MG63 (cell line): ENCODE measurements around the gene JCHAIN. TPM values are rescaled to one million over a fixed set of nuclear protein-coding genes. Genes with fewer than 3 reads are reported as not detected.
"Not testable (repeated sequence)": the region's sequence is repeated elsewhere in the genome, so short reads cannot be mapped to it uniquely, and the experiment has no call there.

Experiments used
- DNase-seq: peaks from one replicate; pipeline ENCODE4 v3.0.0-alpha.2; 2020
- H3K27me3 ChIP-seq: fragments of 250-450 bp; sonication (Bioruptor Pico); 2 replicates; pipeline ENCODE4 v1.5.1; 2020; ENCODE audit warnings: mild to moderate bottlenecking, moderate library complexity
- H3K36me3 ChIP-seq: fragments of 250-450 bp; sonication (Bioruptor Pico); 2 replicates; pipeline ENCODE4 v1.5.1; 2020; ENCODE audit warnings: mild to moderate bottlenecking, moderate library complexity
- H3K4me3 ChIP-seq: fragments of 250-450 bp; sonication (Bioruptor Pico); 2 replicates; pipeline ENCODE4 v1.5.1; 2020; ENCODE audit warnings: mild to moderate bottlenecking, moderate library complexity
- H3K9me3 ChIP-seq: fragments of 250-450 bp; sonication (Bioruptor Pico); 2 replicates; pipeline ENCODE4 v1.5.1; 2020; ENCODE audit warnings: mild to moderate bottlenecking, moderate library complexity
- total RNA-seq: library from RNA; depleted of rRNA; stranded (reverse); fragments of >200 nt; shearing (Covaris generic); gene quantifications from 2 replicates; pipeline ENCODE4 v1.2.3, GENCODE V29; 2014; ENCODE audit warnings: low replicate concordance; rRNA removed

Gene JCHAIN
- total RNA-seq: not detected in 2 replicates

GRCh38 chr4:70666369-70666768 lies at the start of gene JCHAIN:
TSS of gene JCHAIN (minus strand) at chr4:70666508. CDS start at chr4:70666490, 18 bp downstream.
- H3K4me3 ChIP-seq: no peak within 1 kb of the TSS
- H3K36me3 ChIP-seq: no peaks in the 10 kb centered on the region
- no peaks in the 10 kb centered on the region for H3K27me3 ChIP-seq
- no peaks in the 10 kb centered on the region for H3K9me3 ChIP-seq
- no peak for DNase-seq

GRCh38 chr4:70715097-70715496 lies 48.8 kb upstream of the JCHAIN start:
- peak; percentile 6 for DNase-seq
- H3K36me3 ChIP-seq: no peaks in the 10 kb centered on the region
- H3K9me3 ChIP-seq: no peaks in the 10 kb centered on the region
- no peaks in the 10 kb centered on the region for H3K27me3 ChIP-seq
- no peak overlapping the region for H3K4me3 ChIP-seq

- no peak overlapping the region for H3K4me3 ChIP-seq
- no peak for DNase-seq
- H3K27me3 ChIP-seq: no peaks in the 10 kb centered on the region
- no peaks in the 10 kb centered on the region for H3K36me3 ChIP-seq
- no peaks in the 10 kb centered on the region for H3K9me3 ChIP-seq
These were observed 48.0 kb upstream of the JCHAIN start for GRCh38 chr4:70714079-70714887.

GRCh38 chr4:70713453-70714078 lies 47.3 kb upstream of the JCHAIN start:
- Histone ChIP-seq H3K9me3 (no peaks in the 10 kb centered on the region), H3K4me3 (no peak overlapping the region), H3K36me3 (no peaks in the 10 kb centered on the region), H3K27me3 (no peaks in the 10 kb centered on the region)
- DNase-seq: no peak

- Histone ChIP-seq H3K9me3 (no peaks in the 10 kb centered on the region), H3K4me3 (no peak overlapping the region), H3K27me3 (no peaks in the 10 kb centered on the region), H3K36me3 (no peaks in the 10 kb centered on the region)
- DNase-seq: no peak
These were observed 46.5 kb upstream of the JCHAIN start for GRCh38 chr4:70712604-70713452.

GRCh38 chr4:70712150-70712549 lies 45.8 kb upstream of the JCHAIN start:
- Histone ChIP-seq H3K9me3 (no peaks in the 10 kb centered on the region), H3K27me3 (no peaks in the 10 kb centered on the region), H3K36me3 (no peaks in the 10 kb centered on the region), H3K4me3 (no peak overlapping the region)
- no peak for DNase-seq

- no peaks in the 10 kb centered on the region for H3K9me3 ChIP-seq
- no peak overlapping the region for H3K4me3 ChIP-seq
- DNase-seq: no peak
- H3K27me3 ChIP-seq: no peaks in the 10 kb centered on the region
- H3K36me3 ChIP-seq: no peaks in the 10 kb centered on the region
These were observed 45.3 kb upstream of the JCHAIN start for GRCh38 chr4:70711599-70711998.

GRCh38 chr4:70709611-70710205 lies 43.4 kb upstream of the JCHAIN start:
- H3K9me3 ChIP-seq: no peaks in the 10 kb centered on the region
- H3K27me3 ChIP-seq: no peaks in the 10 kb centered on the region
- no peaks in the 10 kb centered on the region for H3K36me3 ChIP-seq
- no peak for DNase-seq
- no peak overlapping the region for H3K4me3 ChIP-seq

GRCh38 chr4:70706516-70706915 lies 40.2 kb upstream of the JCHAIN start:
- Histone ChIP-seq H3K4me3 (peak overlapping the region; percentile 66), H3K9me3 (no peaks in the 10 kb centered on the region), H3K27me3 (no peaks in the 10 kb centered on the region), H3K36me3 (no peaks in the 10 kb centered on the region)
- DNase-seq: no peak

- Histone ChIP-seq H3K4me3 (peak overlapping the region; percentile 66), H3K9me3 (no peaks in the 10 kb centered on the region), H3K36me3 (no peaks in the 10 kb centered on the region), H3K27me3 (no peaks in the 10 kb centered on the region)
- no peak for DNase-seq
These were observed 39.7 kb upstream of the JCHAIN start for GRCh38 chr4:70706044-70706461.

GRCh38 chr4:70705183-70706043 lies 39.1 kb upstream of the JCHAIN start:
- Histone ChIP-seq H3K4me3 (peak overlapping the region; percentile 66), H3K27me3 (no peaks in the 10 kb centered on the region), H3K36me3 (no peaks in the 10 kb centered on the region), H3K9me3 (no peaks in the 10 kb centered on the region)
- peak; percentile 77 for DNase-seq

- Histone ChIP-seq H3K36me3 (no peaks in the 10 kb centered on the region), H3K27me3 (no peaks in the 10 kb centered on the region), H3K4me3 (peak overlapping the region; percentile 66), H3K9me3 (no peaks in the 10 kb centered on the region)
- no peak for DNase-seq
These were observed 38.5 kb upstream of the JCHAIN start for GRCh38 chr4:70704931-70705182.

GRCh38 chr4:70704215-70704930 lies 38.1 kb upstream of the JCHAIN start:
- no peaks in the 10 kb centered on the region for H3K27me3 ChIP-seq
- H3K36me3 ChIP-seq: no peaks in the 10 kb centered on the region
- DNase-seq: peak; percentile 80
- H3K9me3 ChIP-seq: no peaks in the 10 kb centered on the region
- peak overlapping the region; percentile 66 for H3K4me3 ChIP-seq

GRCh38 chr4:70703619-70704214 lies 37.4 kb upstream of the JCHAIN start:
- Histone ChIP-seq H3K4me3 (peak overlapping the region; percentile 66), H3K9me3 (no peaks in the 10 kb centered on the region)
- DNase-seq: no peak

GRCh38 chr4:70702592-70702991 lies 36.3 kb upstream of the JCHAIN start:
- H3K4me3 ChIP-seq, H3K27me3 ChIP-seq, DNase-seq, H3K36me3 ChIP-seq, H3K9me3 ChIP-seq: not testable (repeated sequence)

More at GRCh38 chr4:70703619-70704214, 37.4 kb upstream of the JCHAIN start:
- H3K36me3 ChIP-seq: no peaks in the 10 kb centered on the region
- H3K27me3 ChIP-seq: no peaks in the 10 kb centered on the region
